WI38 (cell line): Measurements from ENCODE around the gene LIMCH1.

Experiments used
- H3K4me3 ChIP-seq: 2 replicates; pipeline ENCODE4 v1.5.1; 2011; ENCODE audit warnings: low read depth, mild to moderate bottlenecking, control low read depth, low read length
- TF ChIP-seq, protein P1 (sequence below): IDR thresholded peaks from 2 replicates; pipeline ENCODE4 v1.5.1; 2012; ENCODE audit warnings: low read depth, mild to moderate bottlenecking, control low read depth, low read length

Gene LIMCH1

DNA sequence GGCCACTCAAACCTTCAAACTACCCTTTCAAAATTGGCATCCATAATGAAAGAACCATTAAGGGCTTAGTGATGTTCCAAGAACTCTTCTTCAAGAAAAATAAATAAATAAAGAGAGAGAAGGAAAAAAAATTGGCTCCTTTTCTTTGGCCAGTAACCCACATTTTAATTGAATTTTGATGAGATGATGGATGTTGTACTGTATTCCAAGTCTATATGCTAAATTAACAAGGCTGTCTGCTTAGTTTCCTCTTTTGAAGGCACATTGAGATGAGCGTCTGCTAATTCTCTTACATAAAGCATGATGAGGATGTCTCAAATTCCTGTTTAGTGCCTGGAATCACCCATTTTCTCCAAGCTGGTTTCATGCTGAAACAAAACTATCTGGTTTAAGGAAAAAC lies 177.2 kb downstream of the LIMCH1 start:
- H3K4me3 ChIP-seq: no peak overlapping the region
- TF ChIP-seq, protein P1, sequence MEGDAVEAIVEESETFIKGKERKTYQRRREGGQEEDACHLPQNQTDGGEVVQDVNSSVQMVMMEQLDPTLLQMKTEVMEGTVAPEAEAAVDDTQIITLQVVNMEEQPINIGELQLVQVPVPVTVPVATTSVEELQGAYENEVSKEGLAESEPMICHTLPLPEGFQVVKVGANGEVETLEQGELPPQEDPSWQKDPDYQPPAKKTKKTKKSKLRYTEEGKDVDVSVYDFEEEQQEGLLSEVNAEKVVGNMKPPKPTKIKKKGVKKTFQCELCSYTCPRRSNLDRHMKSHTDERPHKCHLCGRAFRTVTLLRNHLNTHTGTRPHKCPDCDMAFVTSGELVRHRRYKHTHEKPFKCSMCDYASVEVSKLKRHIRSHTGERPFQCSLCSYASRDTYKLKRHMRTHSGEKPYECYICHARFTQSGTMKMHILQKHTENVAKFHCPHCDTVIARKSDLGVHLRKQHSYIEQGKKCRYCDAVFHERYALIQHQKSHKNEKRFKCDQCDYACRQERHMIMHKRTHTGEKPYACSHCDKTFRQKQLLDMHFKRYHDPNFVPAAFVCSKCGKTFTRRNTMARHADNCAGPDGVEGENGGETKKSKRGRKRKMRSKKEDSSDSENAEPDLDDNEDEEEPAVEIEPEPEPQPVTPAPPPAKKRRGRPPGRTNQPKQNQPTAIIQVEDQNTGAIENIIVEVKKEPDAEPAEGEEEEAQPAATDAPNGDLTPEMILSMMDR: no peak

DNA sequence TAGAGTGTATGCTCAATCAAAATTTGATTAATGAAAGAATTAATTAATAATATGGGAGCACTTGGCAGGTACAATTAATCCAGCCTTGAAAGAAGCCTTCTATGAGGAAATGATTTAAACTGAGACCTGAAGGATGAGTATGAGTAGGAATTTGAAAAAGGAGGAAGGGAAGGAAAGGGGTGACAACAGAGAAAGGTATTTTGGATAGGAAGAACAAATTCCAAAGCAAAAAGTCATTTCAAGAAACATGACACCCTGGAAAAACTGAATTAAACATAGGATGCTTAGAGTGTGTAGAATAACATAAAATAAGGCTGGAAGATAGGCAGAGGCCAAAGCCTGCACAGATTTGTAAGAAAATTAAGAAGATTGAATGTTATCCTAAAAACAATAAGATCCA lies 180.9 kb downstream of the LIMCH1 start:
- TF ChIP-seq, protein P1: no peak

DNA sequence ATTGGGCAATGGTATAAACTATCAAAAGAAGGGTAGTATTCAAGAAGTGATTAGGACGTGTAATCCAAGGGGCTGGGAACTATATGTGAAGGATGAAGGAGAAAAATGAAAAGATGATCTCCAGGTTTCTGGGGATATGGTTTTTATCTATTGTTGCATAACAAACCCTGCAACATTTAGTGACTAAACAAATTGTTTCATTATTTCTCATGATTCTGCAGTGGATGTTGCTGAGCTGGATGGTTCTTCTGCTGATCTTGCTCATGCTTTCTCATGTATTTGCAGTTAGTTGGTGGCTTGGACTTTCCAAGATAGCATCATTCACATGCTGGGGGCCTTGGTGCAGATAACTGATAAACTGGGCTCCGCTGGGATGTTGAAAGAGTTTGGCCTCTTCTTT lies 181.5 kb downstream of the LIMCH1 start:
- TF ChIP-seq, protein P1: no peak
- no peak overlapping the region for H3K4me3 ChIP-seq

More for the DNA sequence above, 180.9 kb downstream of the LIMCH1 start:
- no peak overlapping the region for H3K4me3 ChIP-seq

DNA sequence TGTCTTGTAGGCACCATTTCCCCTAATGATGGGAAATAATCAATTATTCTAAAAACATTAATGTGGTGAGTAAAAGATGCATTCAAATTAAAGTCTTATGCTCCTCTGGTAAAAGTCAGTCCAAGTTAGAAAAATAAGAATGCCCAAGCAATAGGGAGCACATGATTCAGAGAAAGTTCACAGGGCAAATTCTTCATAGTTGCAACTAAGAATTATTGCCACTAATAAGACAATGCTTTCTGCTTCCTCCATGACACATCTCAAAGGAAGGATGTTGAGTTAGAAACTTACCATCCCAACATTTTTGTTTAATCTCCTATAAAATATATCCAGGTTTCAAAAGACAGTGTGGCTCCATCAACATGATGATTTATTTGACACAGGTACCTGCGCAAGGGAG lies 184.2 kb downstream of the LIMCH1 start:
- TF ChIP-seq, protein P1: no peak
- H3K4me3 ChIP-seq: no peak overlapping the region

DNA sequence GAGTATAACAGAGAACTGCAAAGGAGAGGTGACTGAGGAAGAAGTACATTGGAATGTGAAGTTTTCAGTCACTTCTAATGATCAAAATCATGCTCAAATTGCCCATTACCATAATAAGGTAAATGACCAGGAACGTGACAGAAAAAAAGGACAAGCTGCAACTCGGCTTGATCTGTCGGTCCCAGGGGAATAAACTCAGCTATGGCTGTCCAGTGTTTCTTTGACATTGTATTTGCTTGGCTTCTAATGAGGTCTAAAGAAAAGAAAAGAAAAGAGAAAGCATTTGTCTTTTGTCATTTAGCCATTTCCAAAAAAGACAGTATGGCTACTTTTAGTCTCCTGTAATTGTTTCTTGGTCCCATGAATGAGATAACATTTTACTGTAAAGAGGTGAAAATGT lies 185.3 kb downstream of the LIMCH1 start:
- TF ChIP-seq, protein P1: no peak
- no peak overlapping the region for H3K4me3 ChIP-seq

DNA sequence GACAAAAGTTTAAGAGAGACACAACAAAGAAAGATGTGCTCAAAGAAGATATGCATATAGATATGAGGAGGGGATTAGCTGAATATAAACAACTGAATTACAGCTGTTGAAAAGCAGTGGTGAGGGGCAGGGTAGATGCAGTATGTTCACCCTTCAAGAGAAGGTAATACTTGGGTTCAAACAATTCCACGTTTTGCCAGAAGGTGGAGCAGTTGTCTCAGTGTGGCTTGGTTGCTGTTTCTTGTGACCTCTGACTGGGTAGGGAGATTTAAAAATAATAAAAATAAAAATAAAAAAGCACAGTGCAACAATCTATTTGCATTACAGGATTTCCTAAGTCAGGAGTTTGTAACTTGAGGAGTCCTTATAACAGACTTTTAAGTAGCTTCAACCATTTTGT lies 187.3 kb downstream of the LIMCH1 start:
- TF ChIP-seq, protein P1: no peak
- no peak overlapping the region for H3K4me3 ChIP-seq

DNA sequence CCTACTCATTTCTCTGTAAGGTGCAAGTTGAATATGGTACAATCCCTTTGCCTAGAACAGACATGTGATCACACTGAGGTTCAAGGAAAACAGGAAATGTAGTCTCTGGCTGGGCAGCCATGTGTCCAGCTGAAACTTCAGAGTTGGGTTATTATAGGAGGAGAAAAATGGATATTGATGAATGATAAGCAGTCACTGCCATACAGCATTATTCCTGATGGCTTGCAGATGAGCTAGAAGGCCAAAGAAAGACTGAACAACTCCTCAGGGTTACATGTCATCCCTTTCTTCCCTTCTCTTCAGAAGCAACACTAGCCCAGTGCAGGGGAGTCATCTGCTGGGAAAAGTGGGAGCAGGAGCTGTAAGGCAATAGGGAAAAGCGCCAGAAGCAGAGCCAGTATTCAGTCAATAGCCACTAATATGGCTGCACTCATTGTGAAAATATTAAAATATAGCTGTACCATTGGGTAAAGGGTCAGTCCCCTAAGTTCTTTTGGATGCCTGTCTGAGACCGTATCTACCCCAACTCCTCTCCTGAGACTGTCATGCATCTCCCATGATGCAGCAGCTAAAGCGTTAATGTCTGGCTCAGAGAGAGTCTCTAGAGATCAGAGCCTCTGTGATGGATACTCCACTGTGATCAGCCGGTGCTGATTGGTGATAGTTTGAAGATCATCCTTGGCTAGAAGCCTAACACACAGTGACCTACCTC lies 190.1 kb downstream of the LIMCH1 start:
- TF ChIP-seq, protein P1: no peak
- no peak overlapping the region for H3K4me3 ChIP-seq
